Neural progenitor cell (in vitro differentiated cells): ENCODE measurements around the gene CCR7. TPM values are rescaled to one million over a fixed set of nuclear protein-coding genes. Genes with fewer than 3 reads are reported as not detected.

ENCODE experiments used
- DNase-seq: peaks from one replicate; pipeline ENCODE4 v3.0.0-alpha.2; 2016; ENCODE audit warnings: low spot score
- H2AFZ ChIP-seq: fragments of 200-600 bp; sonication (generic); replicated peaks from 2 replicates; pipeline ENCODE4 v1.6.1; 2016; ENCODE audit warnings: antibody characterized with exemption
- H3F3A ChIP-seq: fragments of 200-600 bp; sonication (generic); 2 replicates; pipeline ENCODE4 v1.6.1; 2016; ENCODE audit warnings: antibody characterized with exemption, low read depth
- H3K27ac ChIP-seq: fragments of 200-600 bp; sonication (generic); 2 replicates; pipeline ENCODE4 v1.5.1; 2016; ENCODE audit warnings: mild to moderate bottlenecking
- H3K27me3 ChIP-seq: fragments of 200-600 bp; sonication (generic); 2 replicates; pipeline ENCODE4 v1.6.1; 2016; ENCODE audit warnings: mild to moderate bottlenecking, moderate library complexity
- H3K36me3 ChIP-seq: fragments of 200-600 bp; sonication (generic); 2 replicates; pipeline ENCODE4 v1.5.1; 2016
- H3K4me1 ChIP-seq: fragments of 200-600 bp; sonication (generic); 2 replicates; pipeline ENCODE4 v1.6.1; 2016; ENCODE audit warnings: mixed run types
- H3K4me2 ChIP-seq: fragments of 200-600 bp; sonication (generic); 2 replicates; pipeline ENCODE4 v1.6.1; 2016
- H3K4me3 ChIP-seq: fragments of 200-600 bp; sonication (generic); 2 replicates; pipeline ENCODE4 v1.5.1; 2016
- H3K79me2 ChIP-seq: fragments of 200-600 bp; sonication (generic); 2 replicates; pipeline ENCODE4 v1.6.1; 2016; ENCODE audit warnings: low read depth
- H3K9ac ChIP-seq: fragments of 200-600 bp; sonication (generic); 2 replicates; pipeline ENCODE4 v1.6.1; 2016
- H3K9me3 ChIP-seq: fragments of 200-600 bp; sonication (generic); 2 replicates; pipeline ENCODE4 v1.5.1; 2016; ENCODE audit warnings: low read depth
- H4K20me1 ChIP-seq: fragments of 200-600 bp; sonication (generic); 2 replicates; pipeline ENCODE4 v1.6.1; 2016; ENCODE audit warnings: low read depth
- H3K27ac Mint-ChIP-seq: 3 replicates; pipeline ENCODE4 v1.8.0; 2021; ENCODE audit warnings: mixed read lengths
- H3K27me3 Mint-ChIP-seq: 2 replicates; pipeline ENCODE4 v1.8.0; 2022; ENCODE audit warnings: low read depth, mild to moderate bottlenecking, inconsistent platforms, moderate library complexity, mixed read lengths; ENCODE audit not compliant: insufficient read depth
- H3K36me3 Mint-ChIP-seq: 3 replicates; pipeline ENCODE4 v1.8.0; 2021; ENCODE audit warnings: mixed read lengths
- H3K4me1 Mint-ChIP-seq: 3 replicates; pipeline ENCODE4 v1.8.0; 2021; ENCODE audit warnings: mixed read lengths
- H3K4me3 Mint-ChIP-seq: 3 replicates; pipeline ENCODE4 v1.8.0; 2021; ENCODE audit warnings: mild to moderate bottlenecking, moderate library complexity, mixed read lengths
- H3K9me3 Mint-ChIP-seq: 3 replicates; pipeline ENCODE4 v1.8.0; 2020; ENCODE audit warnings: mixed read lengths
- CTCF ChIP-seq: fragments of 200-600 bp; sonication (generic); IDR thresholded peaks from 2 replicates; pipeline ENCODE4 v1.5.1; 2017; ENCODE audit warnings: antibody characterized with exemption, mild to moderate bottlenecking
- EZH2 ChIP-seq: fragments of 200-600 bp; sonication (generic); IDR thresholded peaks from 2 replicates; pipeline ENCODE4 v1.6.1; 2017; ENCODE audit warnings: antibody characterized with exemption, mild to moderate bottlenecking, moderate library complexity
- EZH2phosphoT487 ChIP-seq: fragments of 200-600 bp; sonication (generic); IDR thresholded peaks from 2 replicates; pipeline ENCODE4 v1.6.1; 2017; ENCODE audit warnings: antibody characterized with exemption
- total RNA-seq: library from RNA; depleted of rRNA; stranded (reverse); fragments of >200 nt; gene quantifications from 2 replicates; pipeline ENCODE4 v1.2.3, GENCODE V29; 2015; ENCODE audit warnings: low replicate concordance

The CCR7 gene
- total RNA-seq, 1 donor from 2014 or later = not detected

GRCh38 chr17:40558300-40558889 lies 6.9 kb downstream of the CCR7 start:
- Histone ChIP-seq H3F3A (no peaks in the 10 kb centered on the region), H3K27me3 (no peaks in the 10 kb centered on the region), H3K27ac (no peak overlapping the region), H3K9ac (no peak overlapping the region), H4K20me1 (no peaks in the 10 kb centered on the region), H3K79me2 (no peaks in the 10 kb centered on the region), H3K4me3 (no peak overlapping the region), H3K4me2 (no peak overlapping the region), H3K9me3 (no peaks in the 10 kb centered on the region), H3K36me3 (no peaks in the 10 kb centered on the region), H2AFZ (no peak overlapping the region), H3K4me1 (peaks cover 15% of the 10 kb centered on the region)
- Mint-ChIP-seq H3K36me3 (no peaks in the 10 kb centered on the region), H3K9me3 (no peaks in the 10 kb centered on the region), H3K27ac (peak overlapping the region; percentile 40), H3K27me3 (peaks cover 5% of the 10 kb centered on the region), H3K4me1 (peaks cover 49% of the 10 kb centered on the region), H3K4me3 (no peak overlapping the region)
- TF ChIP-seq EZH2 (no peak), EZH2phosphoT487 (no peak), CTCF (no peak)
- DNase-seq = no peak

- no peak for DNase-seq
- H3F3A ChIP-seq = no peaks in the 10 kb centered on the region
- no peaks in the 10 kb centered on the region for H3K27me3 ChIP-seq
- H3K9ac ChIP-seq = no peak overlapping the region
- no peaks in the 10 kb centered on the region for H3K9me3 ChIP-seq
- H3K4me2 ChIP-seq = no peak overlapping the region
- no peaks in the 10 kb centered on the region for H3K36me3 ChIP-seq
- H3K27ac ChIP-seq = no peak overlapping the region
- H3K79me2 ChIP-seq = no peaks in the 10 kb centered on the region
- H3K36me3 Mint-ChIP-seq = no peaks in the 10 kb centered on the region
- TF ChIP-seq EZH2phosphoT487 (no peak), CTCF (no peak), EZH2 (no peak)
- H3K27me3 Mint-ChIP-seq = peaks cover 5% of the 10 kb centered on the region
- no peak overlapping the region for H3K27ac Mint-ChIP-seq
- no peaks in the 10 kb centered on the region for H3K9me3 Mint-ChIP-seq
- H3K4me1 Mint-ChIP-seq = peaks cover 52% of the 10 kb centered on the region
- peak overlapping the region; percentile 50 for H2AFZ ChIP-seq
- H3K4me3 Mint-ChIP-seq = no peak overlapping the region
- H3K4me1 ChIP-seq = peaks cover 16% of the 10 kb centered on the region
- no peaks in the 10 kb centered on the region for H4K20me1 ChIP-seq
- H3K4me3 ChIP-seq = no peak overlapping the region
These were observed 7.6 kb downstream of the CCR7 start for GRCh38 chr17:40557531-40558299.

GRCh38 chr17:40556884-40557414 lies 8.3 kb downstream of the CCR7 start:
- H3K4me2 ChIP-seq = peak overlapping the region; percentile 18
- H3K4me3 ChIP-seq = no peak overlapping the region
- no peak overlapping the region for H3K27ac ChIP-seq
- Mint-ChIP-seq H3K9me3 (no peaks in the 10 kb centered on the region), H3K4me1 (peaks cover 54% of the 10 kb centered on the region), H3K27me3 (peaks cover 5% of the 10 kb centered on the region), H3K36me3 (no peaks in the 10 kb centered on the region), H3K4me3 (no peak overlapping the region), H3K27ac (peak overlapping the region; percentile 21)
- no peaks in the 10 kb centered on the region for H3K27me3 ChIP-seq
- H3K79me2 ChIP-seq = no peaks in the 10 kb centered on the region
- H3K4me1 ChIP-seq = peaks cover 13% of the 10 kb centered on the region
- H2AFZ ChIP-seq = peak overlapping the region; percentile 50
- no peak for DNase-seq
- H3F3A ChIP-seq = no peaks in the 10 kb centered on the region
- H3K9me3 ChIP-seq = no peaks in the 10 kb centered on the region
- no peaks in the 10 kb centered on the region for H4K20me1 ChIP-seq
- no peaks in the 10 kb centered on the region for H3K36me3 ChIP-seq
- no peak for TF ChIP-seq EZH2phosphoT487
- no peak for TF ChIP-seq EZH2
- TF ChIP-seq CTCF = no peak
- no peak overlapping the region for H3K9ac ChIP-seq
